Smooth muscle cell of the coronary artery (primary cell): ENCODE data around the gene GRXCR2. TPM values are rescaled to one million over a fixed set of nuclear protein-coding genes. Genes with fewer than 3 reads are reported as not detected.

Experiments
- total RNA-seq: library from RNA; depleted of rRNA; stranded (reverse); fragments of >200 nt; gene quantifications from 2 replicates; pipeline ENCODE4 v1.2.3, GENCODE V29; 2014; ENCODE audit warnings: low replicate concordance

The GRXCR2 gene
- total RNA-seq: not detected in 2 replicates

GRCh38 chr5:145872914-145873313 lies at the start of gene GRXCR2:
Gene GRXCR2 (minus strand): TSS chr5:145873014. CDS start chr5:145872968, 46 bp downstream.

GRCh38 chr5:145834917-145835847 lies 37.6 kb downstream of the GRXCR2 start, which contains the start of gene PRELID2:
Gene PRELID2 (minus strand): TSS chr5:145835342. CDS start chr5:145835251, 91 bp downstream.

Other genes starting within 250 kb of the GRXCR2 start
- gene PRELID2, start 37.7 kb downstream of the GRXCR2 start, total RNA-seq: 15.6 and 22.9 TPM in 2 replicates
- 0.59 and 1.7 TPM in 2 replicates for gene SH3RF2, start 63.6 kb upstream of the GRXCR2 start, total RNA-seq
- gene PLAC8L1, start 232.6 kb upstream of the GRXCR2 start, total RNA-seq: not detected in 2 replicates